IMR-90 (cell line): Measurements from ENCODE around the gene TUSC2. TPM values are rescaled to one million over a fixed set of nuclear protein-coding genes. Genes with fewer than 3 reads are reported as not detected.

Experiments used
- ATAC-seq: fragments of 200-7000 bp; cut with Tn5 transposase; 2 replicates; pipeline ENCODE4 v1.9.1; 2020; ENCODE audit warnings: low read depth, mild to moderate bottlenecking, moderate library complexity
- BruUV-seq: library from RNA; stranded (reverse); fragments of 400-500 nt; replicated peaks from 2 replicates; lab custom pipeline; 2021; lab: Mats Ljungman, UMichigan
- CTCF ChIA-PET: fragments of 300-600 bp; formaldehyde crosslinking; extraction: SDS; loops from one replicate; lab custom pipeline; 2021; ENCODE audit warnings: antibody characterized with exemption; lab: Yijun Ruan, JAX
- POLR2A ChIA-PET: fragments of 300-600 bp; sonication (Branson Sonifier 250); formaldehyde crosslinking; loops from one replicate; lab custom pipeline; 2022; ENCODE audit warnings: antibody characterized with exemption; ENCODE audit not compliant: unreplicated experiment; lab: Charles Lee
- DNase-seq: peaks from one replicate; pipeline ENCODE4 v3.0.0; 2013
- H2AFZ ChIP-seq: replicated peaks from 2 replicates; pipeline ENCODE3; 2013; ENCODE audit warnings: low read length, mild to moderate bottlenecking; ENCODE audit not compliant: poor library complexity
- H2AK5ac ChIP-seq: 2 replicates; pipeline ENCODE4 v1.6.1; 2013; ENCODE audit warnings: low read depth, low read length, inconsistent platforms
- H2AK9ac ChIP-seq: replicated peaks from 2 replicates; pipeline ENCODE3; 2013; ENCODE audit warnings: mild to moderate bottlenecking, low read depth, low read length, moderate library complexity; ENCODE audit not compliant: poor library complexity
- H2BK120ac ChIP-seq: 2 replicates; pipeline ENCODE4 v1.6.1; 2013; ENCODE audit warnings: low read depth, low read length, inconsistent platforms
- H2BK15ac ChIP-seq: 3 replicates; pipeline ENCODE4 v1.6.1; 2013; ENCODE audit warnings: low read depth, low read length, inconsistent platforms
- H2BK20ac ChIP-seq: 2 replicates; pipeline ENCODE4 v1.6.1; 2013; ENCODE audit warnings: low read depth, mild to moderate bottlenecking, inconsistent platforms, low read length, moderate library complexity
- H2BK5ac ChIP-seq: 2 replicates; pipeline ENCODE4 v1.6.1; 2013; ENCODE audit warnings: mild to moderate bottlenecking, low read depth, low read length, inconsistent platforms; ENCODE audit not compliant: poor library complexity, severe bottlenecking
- H3K14ac ChIP-seq: replicated peaks from 2 replicates; pipeline ENCODE4 v1.6.1; 2013; ENCODE audit warnings: low read depth, low read length, inconsistent platforms
- H3K18ac ChIP-seq: 2 replicates; pipeline ENCODE4 v1.6.1; 2013; ENCODE audit warnings: low read depth, low read length, control low read depth
- H3K23ac ChIP-seq: 2 replicates; pipeline ENCODE4 v1.6.1; 2013; ENCODE audit warnings: low read depth, low read length, inconsistent platforms
- H3K27ac ChIP-seq: 2 replicates; pipeline ENCODE4 v1.5.1; 2013; ENCODE audit warnings: mild to moderate bottlenecking, control low read depth, low read length; ENCODE audit not compliant: insufficient read depth
- H3K27me3 ChIP-seq: 2 replicates; pipeline ENCODE4 v1.6.1; 2013; ENCODE audit warnings: low read length; ENCODE audit not compliant: control insufficient read depth, insufficient read depth
- H3K36me3 ChIP-seq: 2 replicates; pipeline ENCODE4 v1.6.1; 2013; ENCODE audit warnings: low read length, mixed read lengths; ENCODE audit not compliant: control insufficient read depth, insufficient read depth
- H3K4ac ChIP-seq: 2 replicates; pipeline ENCODE4 v1.6.1; 2013; ENCODE audit warnings: low read depth, low read length, inconsistent platforms
- H3K4me1 ChIP-seq: 2 replicates; pipeline ENCODE4 v1.6.1; 2013; ENCODE audit warnings: low read length, mixed read lengths; ENCODE audit not compliant: control insufficient read depth, insufficient read depth
- H3K4me2 ChIP-seq: 2 replicates; pipeline ENCODE4 v1.6.1; 2013; ENCODE audit warnings: low read depth, mild to moderate bottlenecking, control low read depth, low read length, moderate library complexity
- H3K4me3 ChIP-seq: 2 replicates; pipeline ENCODE4 v1.5.1; 2013; ENCODE audit warnings: low read depth, mild to moderate bottlenecking, control low read depth, low read length, moderate library complexity; ENCODE audit not compliant: insufficient read depth
- H3K56ac ChIP-seq: 2 replicates; pipeline ENCODE4 v1.6.1; 2013; ENCODE audit warnings: low read length, inconsistent platforms; ENCODE audit not compliant: insufficient read depth; ENCODE audit errors: extremely low read depth
- H3K79me1 ChIP-seq, 2 experiments: 2 replicates each; pipeline ENCODE4 v1.6.1; 2013; ENCODE audit warnings: low read length in 2 of 2, inconsistent platforms in 1 of 2, low read depth in 1 of 2
- H3K9ac ChIP-seq: 2 replicates; pipeline ENCODE4 v1.6.1; 2013; ENCODE audit warnings: low read depth, low read length, control low read depth
- H3K9me1 ChIP-seq: 2 replicates; pipeline ENCODE4 v1.6.1; 2013; ENCODE audit warnings: low read length, inconsistent platforms; ENCODE audit not compliant: insufficient read depth
- H3K9me3 ChIP-seq: 2 replicates; pipeline ENCODE4 v1.6.1; 2013; ENCODE audit warnings: low read length; ENCODE audit not compliant: control insufficient read depth, insufficient read depth
- H4K20me1 ChIP-seq: 2 replicates; pipeline ENCODE4 v1.6.1; 2013; ENCODE audit warnings: low read length, inconsistent platforms; ENCODE audit not compliant: insufficient read depth
- H4K5ac ChIP-seq: 2 replicates; pipeline ENCODE4 v1.6.1; 2013; ENCODE audit warnings: mild to moderate bottlenecking, low read depth, low read length, control low read depth
- H4K8ac ChIP-seq, 2 experiments: 2 replicates each; pipeline ENCODE4 v1.6.1; 2013; ENCODE audit warnings: low read depth in 2 of 2, low read length in 2 of 2, control low read depth in 1 of 2, inconsistent platforms in 1 of 2
- H4K91ac ChIP-seq: 2 replicates; pipeline ENCODE4 v1.6.1; 2013; ENCODE audit warnings: low read depth, low read length, inconsistent platforms; ENCODE audit not compliant: insufficient read depth
- BHLHE40 ChIP-seq: fragments of 150-350 bp; IDR thresholded peaks from 2 replicates; pipeline ENCODE4 v1.6.1; 2016; ENCODE audit warnings: mild to moderate bottlenecking, low read depth, low read length
- CHD1 ChIP-seq: IDR thresholded peaks from 2 replicates; pipeline ENCODE4 v1.6.1; 2012; ENCODE audit warnings: low read depth, low read length, improper control_type of control experiment
- MAFK ChIP-seq: IDR thresholded peaks from 2 replicates; pipeline ENCODE4 v1.6.1; 2012; ENCODE audit warnings: low read depth, low read length, improper control_type of control experiment
- MAZ ChIP-seq: IDR thresholded peaks from 2 replicates; pipeline ENCODE4 v1.6.1; 2012; ENCODE audit warnings: low read depth, mild to moderate bottlenecking, low read length, improper control_type of control experiment, moderate library complexity, borderline replicate concordance
- NFE2L2 ChIP-seq: fragments of 150-350 bp; IDR thresholded peaks from 2 replicates; pipeline ENCODE4 v1.6.1; 2016; ENCODE audit warnings: low read depth, mild to moderate bottlenecking, low read length
- POLR2A ChIP-seq: IDR thresholded peaks from 2 replicates; pipeline ENCODE4 v1.6.1; 2012; ENCODE audit warnings: mild to moderate bottlenecking, low read depth, low read length
- RFX5 ChIP-seq: IDR thresholded peaks from 2 replicates; pipeline ENCODE4 v1.8.0; 2012; ENCODE audit warnings: low read depth, mild to moderate bottlenecking, low read length, moderate library complexity
- SMC3 ChIP-seq: fragments of 150-350 bp; IDR thresholded peaks from 2 replicates; pipeline ENCODE4 v1.6.1; 2016; ENCODE audit warnings: low read depth, mild to moderate bottlenecking, antibody characterized with exemption, low read length, moderate library complexity
- WGBS, 2 experiments: methylation state at CpG; one replicate each; pipeline versions ENCODE4 v1.1.5 to v1.1.7; 2013; ENCODE audit warnings: missing lambda C conversion rate in 2 of 2; ENCODE audit not compliant: insufficient read length in 1 of 2; ENCODE audit errors: extremely low coverage in 2 of 2; 5-methylcytosine and 5-hydroxymethylcytosine counted together
- dilution Hi-C: fragments of 300-500 bp; cut with HindIII; formaldehyde crosslinking; loops from one replicate; pipeline ENCODE4 v1.14.3; 2018; ENCODE audit warnings: low sequenced_read_pairs; ENCODE audit not compliant: unreplicated experiment
- in situ Hi-C: fragments of 300-500 bp; cut with MboI; formaldehyde crosslinking; loops from 3 replicates; pipeline ENCODE4 v1.14.3; 2019; ENCODE audit warnings: low sequenced_read_pairs, inconsistent platforms, mixed read lengths
- intact Hi-C: fragments of 100-400 bp; cut with micrococcal nuclease; formaldehyde crosslinking; loops from 2 replicates; pipeline ENCODE4 v1.10.0; 2022
- polyA plus RNA-seq, 3 experiments: library from polyadenylated mRNA; depleted of rRNA; stranded (reverse); fragments of >200 nt; gene quantifications; 2 replicates each; pipeline ENCODE4 v1.2.3, GENCODE V29; 2012; ENCODE audit warnings: low replicate concordance in 1 of 3
- total RNA-seq: library from RNA; depleted of rRNA; stranded (reverse); fragments of >200 nt; gene quantifications from 2 replicates; pipeline ENCODE4 v1.2.3, GENCODE V29; 2012
- TF ChIP-seq, protein P1 (sequence below): conservative IDR thresholded peaks from 2 replicates; pipeline ENCODE4 v1.5.1; 2012; ENCODE audit warnings: mild to moderate bottlenecking, low read depth, low read length, improper control_type of control experiment
- TF ChIP-seq, protein P2 (sequence below): fragments of 150-350 bp; IDR thresholded peaks from 2 replicates; pipeline ENCODE4 v1.6.1; 2016; ENCODE audit warnings: low read depth, mild to moderate bottlenecking, low read length, moderate library complexity, borderline replicate concordance

The TUSC2 gene
- total and polyA plus RNA-seq, 2 of the 4 experiments (the other 2 are of a cell fraction), result 13.4 to 24.0 TPM

DNA sequence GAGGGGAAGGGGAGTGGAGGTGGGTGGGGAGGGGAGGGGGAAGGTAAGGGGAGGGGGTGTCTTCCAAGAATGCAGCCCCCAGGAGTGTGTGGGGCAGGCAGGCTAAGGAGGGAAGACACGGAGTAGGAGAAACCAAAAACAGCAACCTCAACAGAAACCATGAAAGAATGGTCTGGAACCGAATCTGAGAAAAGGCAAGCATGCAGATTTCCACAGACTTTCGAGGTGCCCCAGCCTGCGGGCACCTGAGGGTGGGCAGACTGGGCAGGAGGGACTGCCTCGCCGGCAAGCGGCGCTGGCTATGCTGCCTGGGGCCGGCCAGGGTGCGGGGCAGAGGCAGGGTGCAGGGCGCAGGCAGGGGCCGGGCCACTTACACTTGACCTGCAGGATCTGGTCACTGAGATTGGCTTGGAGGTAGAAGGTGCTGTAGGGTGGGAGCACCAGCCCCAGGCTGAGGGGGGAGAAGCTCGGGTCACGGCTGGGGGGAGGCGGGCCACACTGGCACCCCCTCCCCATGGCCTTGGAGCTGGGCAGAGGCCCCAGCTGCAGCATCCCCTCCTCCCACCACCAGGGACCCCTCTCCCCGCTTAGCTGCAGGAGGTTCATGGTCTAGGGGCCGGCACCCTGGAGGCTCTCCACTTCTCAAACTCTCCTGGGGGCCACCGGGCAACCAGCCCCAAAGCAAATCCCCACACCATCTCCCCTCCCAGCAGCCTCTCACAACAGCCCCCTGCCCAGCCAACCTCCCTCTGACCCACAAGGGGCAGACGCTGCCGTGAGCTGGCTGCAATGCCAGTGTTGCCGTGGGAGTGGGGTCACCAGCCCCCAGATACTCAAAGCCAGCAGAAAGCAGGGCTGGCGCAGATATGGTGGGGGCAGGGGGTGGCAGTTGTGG, 46.6 kb upstream of the TUSC2 start:
- H3K14ac ChIP-seq, result no peak overlapping the region
- H3K4me3 ChIP-seq, result no peak overlapping the region
- no peak for TF ChIP-seq SMC3
- no peak for TF ChIP-seq RFX5
- no peak for TF ChIP-seq POLR2A
- TF ChIP-seq NFE2L2, result no peak
- TF ChIP-seq, protein P1, sequence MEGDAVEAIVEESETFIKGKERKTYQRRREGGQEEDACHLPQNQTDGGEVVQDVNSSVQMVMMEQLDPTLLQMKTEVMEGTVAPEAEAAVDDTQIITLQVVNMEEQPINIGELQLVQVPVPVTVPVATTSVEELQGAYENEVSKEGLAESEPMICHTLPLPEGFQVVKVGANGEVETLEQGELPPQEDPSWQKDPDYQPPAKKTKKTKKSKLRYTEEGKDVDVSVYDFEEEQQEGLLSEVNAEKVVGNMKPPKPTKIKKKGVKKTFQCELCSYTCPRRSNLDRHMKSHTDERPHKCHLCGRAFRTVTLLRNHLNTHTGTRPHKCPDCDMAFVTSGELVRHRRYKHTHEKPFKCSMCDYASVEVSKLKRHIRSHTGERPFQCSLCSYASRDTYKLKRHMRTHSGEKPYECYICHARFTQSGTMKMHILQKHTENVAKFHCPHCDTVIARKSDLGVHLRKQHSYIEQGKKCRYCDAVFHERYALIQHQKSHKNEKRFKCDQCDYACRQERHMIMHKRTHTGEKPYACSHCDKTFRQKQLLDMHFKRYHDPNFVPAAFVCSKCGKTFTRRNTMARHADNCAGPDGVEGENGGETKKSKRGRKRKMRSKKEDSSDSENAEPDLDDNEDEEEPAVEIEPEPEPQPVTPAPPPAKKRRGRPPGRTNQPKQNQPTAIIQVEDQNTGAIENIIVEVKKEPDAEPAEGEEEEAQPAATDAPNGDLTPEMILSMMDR, result no peak
- TF ChIP-seq, protein P2, sequence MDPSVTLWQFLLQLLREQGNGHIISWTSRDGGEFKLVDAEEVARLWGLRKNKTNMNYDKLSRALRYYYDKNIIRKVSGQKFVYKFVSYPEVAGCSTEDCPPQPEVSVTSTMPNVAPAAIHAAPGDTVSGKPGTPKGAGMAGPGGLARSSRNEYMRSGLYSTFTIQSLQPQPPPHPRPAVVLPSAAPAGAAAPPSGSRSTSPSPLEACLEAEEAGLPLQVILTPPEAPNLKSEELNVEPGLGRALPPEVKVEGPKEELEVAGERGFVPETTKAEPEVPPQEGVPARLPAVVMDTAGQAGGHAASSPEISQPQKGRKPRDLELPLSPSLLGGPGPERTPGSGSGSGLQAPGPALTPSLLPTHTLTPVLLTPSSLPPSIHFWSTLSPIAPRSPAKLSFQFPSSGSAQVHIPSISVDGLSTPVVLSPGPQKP, result no peak
- TF ChIP-seq CHD1, result no peak
- TF ChIP-seq MAZ, result no peak
- no peak for TF ChIP-seq BHLHE40
- no peak for TF ChIP-seq MAFK
- no peak overlapping the region for H2AK9ac ChIP-seq
- H4K5ac ChIP-seq, result no peak overlapping the region
- ChIA-PET CTCF (no interaction called here), POLR2A (no interaction called here)
- H3K4me1 ChIP-seq, result no peaks in the 10 kb centered on the region
- no peak overlapping the region for H3K4me2 ChIP-seq
- no peak overlapping the region for H3K4ac ChIP-seq
- intact Hi-C loops, result no loop called here
- H2BK20ac ChIP-seq, result no peak overlapping the region
- in situ Hi-C loops, result no loop called here
- no peaks in the 10 kb centered on the region for H3K36me3 ChIP-seq
- H2BK5ac ChIP-seq, result no peak overlapping the region
- H3K23ac ChIP-seq, result no peak overlapping the region
- no peaks in the 10 kb centered on the region for H3K9me3 ChIP-seq
- H4K20me1 ChIP-seq, result no peaks in the 10 kb centered on the region
- H2BK15ac ChIP-seq, result no peak overlapping the region
- dilution Hi-C loops, result no loop called here
- no TSS peak for BruUV-seq
- no peak overlapping the region for H3K9ac ChIP-seq
- peaks cover 42% of the 10 kb centered on the region for H3K27me3 ChIP-seq
- DNase-seq (no peak), ATAC-seq (no peak)
- 56% methylated on average over 4 of the region's 22 CpGs; no CpG with 5 or more reads in 1 of the 2 experiments for WGBS, 2 experiments
- no peak overlapping the region for H2AFZ ChIP-seq
- no peak overlapping the region for H3K27ac ChIP-seq
- H4K8ac ChIP-seq, result no peak overlapping the region
- H3K56ac ChIP-seq, result no peak overlapping the region
- no peak overlapping the region for H4K91ac ChIP-seq
- H2BK120ac ChIP-seq, result no peak overlapping the region
- H2AK5ac ChIP-seq, result no peak overlapping the region
- no peaks in the 10 kb centered on the region for H3K79me1 ChIP-seq
- no peak overlapping the region for H3K18ac ChIP-seq
- no peaks in the 10 kb centered on the region for H3K9me1 ChIP-seq
